ENCODE results near the gene KLHL21. TPM values are rescaled to one million over a fixed set of nuclear protein-coding genes. Genes with fewer than 3 reads are reported as not detected.

The KLHL21 gene
- total RNA-seq, 2 experiments from 2014 or later, result 32.0 to 33.5 TPM

- intact Hi-C loops (cut with DNase I, micrococcal nuclease), result no loop called here
- peaks cover 73% of the 10 kb centered on the region for H3K36me3 Mint-ChIP-seq (ENCODE audit: low read depth)
- no peak for ATAC-seq (ENCODE audit: poor library complexity)
- peaks cover 31% of the 10 kb centered on the region for H3K4me1 Mint-ChIP-seq (ENCODE audit: low read depth)
- H3K36me3 ChIP-seq (ENCODE audit: insufficient read depth, low read length), result peaks cover 66% of the 10 kb centered on the region
- peak overlapping the region; percentile 83 for H3K27ac Mint-ChIP-seq
- H3K27ac ChIP-seq (ENCODE audit: low read depth in 1 of 2, low read length in 2 of 2), result peak overlapping the region; percentile 26 to 79
- H3K9me3 ChIP-seq (ENCODE audit: control insufficient read depth in 1 of 2, insufficient read depth in 1 of 2, low read length in 2 of 2), result no peaks in the 10 kb centered on the region
- peaks cover 41% of the 10 kb centered on the region for H3K4me1 ChIP-seq (ENCODE audit: insufficient read depth, low read length)
- no peak overlapping the region for H3K4me3 Mint-ChIP-seq
- H3K9me3 Mint-ChIP-seq, result no peaks in the 10 kb centered on the region
- DNase-seq, result no peak
- no peak overlapping the region for H3K4me3 ChIP-seq (ENCODE audit: low read length)
- TF ChIP-seq, protein P1, sequence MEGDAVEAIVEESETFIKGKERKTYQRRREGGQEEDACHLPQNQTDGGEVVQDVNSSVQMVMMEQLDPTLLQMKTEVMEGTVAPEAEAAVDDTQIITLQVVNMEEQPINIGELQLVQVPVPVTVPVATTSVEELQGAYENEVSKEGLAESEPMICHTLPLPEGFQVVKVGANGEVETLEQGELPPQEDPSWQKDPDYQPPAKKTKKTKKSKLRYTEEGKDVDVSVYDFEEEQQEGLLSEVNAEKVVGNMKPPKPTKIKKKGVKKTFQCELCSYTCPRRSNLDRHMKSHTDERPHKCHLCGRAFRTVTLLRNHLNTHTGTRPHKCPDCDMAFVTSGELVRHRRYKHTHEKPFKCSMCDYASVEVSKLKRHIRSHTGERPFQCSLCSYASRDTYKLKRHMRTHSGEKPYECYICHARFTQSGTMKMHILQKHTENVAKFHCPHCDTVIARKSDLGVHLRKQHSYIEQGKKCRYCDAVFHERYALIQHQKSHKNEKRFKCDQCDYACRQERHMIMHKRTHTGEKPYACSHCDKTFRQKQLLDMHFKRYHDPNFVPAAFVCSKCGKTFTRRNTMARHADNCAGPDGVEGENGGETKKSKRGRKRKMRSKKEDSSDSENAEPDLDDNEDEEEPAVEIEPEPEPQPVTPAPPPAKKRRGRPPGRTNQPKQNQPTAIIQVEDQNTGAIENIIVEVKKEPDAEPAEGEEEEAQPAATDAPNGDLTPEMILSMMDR (IDR thresholded peaks at IDR 0.05), result no peak
- POLR2A ChIA-PET, result interaction anchor here (0.7 to 1.1 kb wide), 4 partner anchors 9 to 85 kb away, joined by 3 to 11 read pairs (median 3); partner anchors contain the start of genes NOL9 and TAS1R1
- CTCF ChIA-PET, result interaction anchor here (0.9 to 2.2 kb wide), 2 partner anchors 10 to 55 kb away, joined by 5 to 11 read pairs; partner anchors contain the start of genes NOL9 and TAS1R1
- no peaks in the 10 kb centered on the region for H3K27me3 Mint-ChIP-seq
- no peaks in the 10 kb centered on the region for H3K27me3 ChIP-seq (ENCODE audit: control insufficient read depth in 1 of 2, insufficient read depth in 2 of 2, low read length in 2 of 2)
These were observed 57.8 kb downstream of the KLHL21 start for GRCh38 chr1:6544831-6545230.

Other genes with a start within 250 kb of the KLHL21 start
- 1 to 10 TPM; 5.3 to 5.4 TPM for gene ACOT7, start 209.1 kb downstream of the KLHL21 start, total RNA-seq
- not detected for gene HES2, start 182.9 kb downstream of the KLHL21 start, total RNA-seq
- 1 to 10 TPM; 2.0 to 3.9 TPM for gene ESPN, start 178.1 kb downstream of the KLHL21 start, total RNA-seq
- gene TNFRSF25, start 136.7 kb downstream of the KLHL21 start, total RNA-seq, result 100 to 1,000 TPM; 220 to 225 TPM
- 1 to 10 TPM; 5.0 to 6.1 TPM for gene PLEKHG5, start 111.2 kb downstream of the KLHL21 start, total RNA-seq
- 10 to 100 TPM; 52.3 to 54.1 TPM for gene NOL9, start 48.4 kb downstream of the KLHL21 start, total RNA-seq
- not detected for gene TAS1R1, start 47.6 kb downstream of the KLHL21 start, total RNA-seq
- gene ZBTB48, start 22.9 kb downstream of the KLHL21 start, total RNA-seq, result 10 to 100 TPM; 31.4 to 31.7 TPM
- gene PHF13, start 10.9 kb upstream of the KLHL21 start, total RNA-seq, result 1 to 10 TPM; 4.0 to 4.9 TPM
- gene THAP3, start 22.0 kb upstream of the KLHL21 start, total RNA-seq, result 10 to 100 TPM; 15.2 to 18.7 TPM
- 10 to 100 TPM; 20.6 to 24.0 TPM for gene DNAJC11, start 98.9 kb upstream of the KLHL21 start, total RNA-seq
- gene CAMTA1, start 182.6 kb upstream of the KLHL21 start, total RNA-seq, result 10 to 100 TPM; 38.6 to 39.3 TPM

Measured in CD4-positive, alpha-beta T cell (primary cell).